Gastrocnemius medialis (tissue), 4 donors: ENCODE results near the gene DNAJC17. TPM values are rescaled to one million over a fixed set of nuclear protein-coding genes. Genes with fewer than 3 reads are reported as not detected.

ENCODE experiments used
- ATAC-seq, 2 donors: fragments of 150-250 bp; one replicate each; pipeline ENCODE4 v1.9.1; 2016
- DNase-seq, 2 donors: peaks; one replicate each; pipeline ENCODE4 v3.0.0-alpha.2; 2019
- H3K27ac ChIP-seq, 4 donors: fragments of 200-600 bp; sonication (generic); 1 replicate in 1 of 4; 2 replicates in 3 of 4; pipeline ENCODE4 v1.5.1; 2016 to 2018; ENCODE audit warnings: mild to moderate bottlenecking in 2 of 4, moderate library complexity in 1 of 4
- H3K27me3 ChIP-seq, 3 donors: fragments of 200-600 bp; sonication (generic) in 2 of 3; 1 replicate in 1 of 3; 2 replicates in 2 of 3; pipeline versions ENCODE4 v1.5.1 to v1.6.0; 2016 to 2019; ENCODE audit warnings: mild to moderate bottlenecking in 1 of 3, moderate library complexity in 1 of 3
- H3K36me3 ChIP-seq, 2 donors: fragments of 200-600 bp; sonication (generic) in 1 of 2; one replicate each; pipeline ENCODE4 v1.5.1; 2017 to 2018
- H3K4me1 ChIP-seq, 2 donors: fragments of 200-600 bp; sonication (generic) in 1 of 2; one replicate each; pipeline ENCODE4 v1.5.1; 2016 to 2017; ENCODE audit warnings: mild to moderate bottlenecking in 2 of 2
- H3K4me3 ChIP-seq, 4 donors: fragments of 200-600 bp; sonication (generic) in 3 of 4; 1 replicate in 1 of 4; 2 replicates in 3 of 4; pipeline ENCODE4 v1.5.1; 2016 to 2019; ENCODE audit warnings: mild to moderate bottlenecking in 2 of 4
- H3K9me3 ChIP-seq, 3 donors: fragments of 200-600 bp; sonication (generic) in 2 of 3; 1 replicate in 1 of 3; 2 replicates in 2 of 3; pipeline ENCODE4 v1.5.1; 2016 to 2019
- POLR2A ChIP-seq, 2 donors: fragments of 450-650 bp; IDR thresholded peaks; one replicate each; pipeline ENCODE4 v1.6.1; 2017; ENCODE audit warnings: antibody characterized with exemption in 2 of 2, mild to moderate bottlenecking in 2 of 2, moderate library complexity in 2 of 2
- in situ Hi-C, 4 donors: fragments of 200-750 bp; cut with MboI; loops; one replicate each; pipeline versions ENCODE4 v1.15.0 to v1.8.0; 2017; ENCODE audit warnings: low sequenced_read_pairs in 4 of 4
- intact Hi-C: fragments of 100-400 bp; cut with DNase I; formaldehyde crosslinking; loops from one replicate; pipeline ENCODE4 v1.15.1; 2023; ENCODE audit warnings: low total_unique reads
- total RNA-seq, 4 donors: library from RNA; depleted of rRNA; stranded (reverse); fragments of >200 nt; gene quantifications; one replicate each; pipeline versions ENCODE4 v1.1.0 to v1.2.3, GENCODE V29; 2016
- TF ChIP-seq, protein P1 (sequence below), 5 experiments: fragments of 450-650 bp in 3 of 5; fragments of 200-600 bp in 2 of 5; sonication (generic) in 2 of 5; IDR thresholded peaks in 4 of 5; conservative IDR thresholded peaks in 1 of 5; 1 replicate in 4 of 5; 2 replicates in 1 of 5; pipeline ENCODE4 v1.5.1; 2016 to 2019; ENCODE audit warnings: antibody characterized with exemption in 5 of 5, mild to moderate bottlenecking in 3 of 5, moderate library complexity in 3 of 5

Gene DNAJC17
- total RNA-seq, 4 donors from 2014 or later: 5.3 to 25.0 (median 11.4) TPM

- Histone ChIP-seq H3K36me3 (peaks cover 0 to 67% of the 10 kb centered on the region in 2 donors), H3K9me3 (no peaks in the 10 kb centered on the region), H3K27ac (no peak overlapping the region), H3K27me3 (no peaks in the 10 kb centered on the region), H3K4me3 (no peak overlapping the region), H3K4me1 (peaks cover 7 to 10% of the 10 kb centered on the region in 2 donors)
- no peak for ATAC-seq
- no peak for DNase-seq
- TF ChIP-seq POLR2A (IDR thresholded peaks at IDR 0.05): no peak
- TF ChIP-seq, protein P1, sequence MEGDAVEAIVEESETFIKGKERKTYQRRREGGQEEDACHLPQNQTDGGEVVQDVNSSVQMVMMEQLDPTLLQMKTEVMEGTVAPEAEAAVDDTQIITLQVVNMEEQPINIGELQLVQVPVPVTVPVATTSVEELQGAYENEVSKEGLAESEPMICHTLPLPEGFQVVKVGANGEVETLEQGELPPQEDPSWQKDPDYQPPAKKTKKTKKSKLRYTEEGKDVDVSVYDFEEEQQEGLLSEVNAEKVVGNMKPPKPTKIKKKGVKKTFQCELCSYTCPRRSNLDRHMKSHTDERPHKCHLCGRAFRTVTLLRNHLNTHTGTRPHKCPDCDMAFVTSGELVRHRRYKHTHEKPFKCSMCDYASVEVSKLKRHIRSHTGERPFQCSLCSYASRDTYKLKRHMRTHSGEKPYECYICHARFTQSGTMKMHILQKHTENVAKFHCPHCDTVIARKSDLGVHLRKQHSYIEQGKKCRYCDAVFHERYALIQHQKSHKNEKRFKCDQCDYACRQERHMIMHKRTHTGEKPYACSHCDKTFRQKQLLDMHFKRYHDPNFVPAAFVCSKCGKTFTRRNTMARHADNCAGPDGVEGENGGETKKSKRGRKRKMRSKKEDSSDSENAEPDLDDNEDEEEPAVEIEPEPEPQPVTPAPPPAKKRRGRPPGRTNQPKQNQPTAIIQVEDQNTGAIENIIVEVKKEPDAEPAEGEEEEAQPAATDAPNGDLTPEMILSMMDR (IDR thresholded peaks at IDR 0.05 in 4 of 5, conservative IDR thresholded peaks at IDR 0.05 in 1 of 5): no peak
- in situ Hi-C loops: no loop called here
- intact Hi-C loops: no loop called here
These were observed 33.4 kb downstream of the DNAJC17 start for GRCh38 chr15:40773902-40774301.

- no peak overlapping the region for H3K27ac ChIP-seq
- no peaks in the 10 kb centered on the region for H3K27me3 ChIP-seq
- no peak for DNase-seq
- intact Hi-C loops (no loop called here), in situ Hi-C loops (no loop called here)
- TF ChIP-seq, protein P1 (IDR thresholded peaks at IDR 0.05 in 4 of 5, conservative IDR thresholded peaks at IDR 0.05 in 1 of 5): no peak
- no peak for TF ChIP-seq POLR2A (IDR thresholded peaks at IDR 0.05)
- H3K4me1 ChIP-seq: peaks cover 7 to 10% of the 10 kb centered on the region in 2 donors
- peaks cover 0 to 63% of the 10 kb centered on the region in 2 donors for H3K36me3 ChIP-seq
- no peak for ATAC-seq
- H3K9me3 ChIP-seq: no peaks in the 10 kb centered on the region
- H3K4me3 ChIP-seq: no peak overlapping the region
These were observed 33.8 kb downstream of the DNAJC17 start for GRCh38 chr15:40773496-40773895.

DNA sequence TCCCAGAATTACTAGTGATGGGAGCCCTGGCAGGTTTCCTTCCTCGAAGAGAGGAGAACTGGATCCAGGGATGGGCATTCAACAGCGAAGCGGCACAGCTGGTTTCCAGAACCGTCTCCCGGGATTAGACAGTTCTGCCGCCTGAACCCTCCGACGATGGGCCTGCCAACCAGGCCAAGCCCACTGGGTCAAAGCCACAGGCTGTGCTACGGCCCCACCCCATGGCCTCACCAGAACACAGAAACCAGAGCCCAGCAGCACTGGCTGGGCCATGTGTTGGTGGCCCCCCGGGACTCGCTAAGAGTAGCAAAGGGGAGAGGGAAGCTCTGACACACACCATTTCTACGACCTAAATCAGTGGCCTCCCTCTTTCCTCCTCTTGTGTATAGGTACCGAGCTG is 35.3 kb downstream of the DNAJC17 start:
- intact Hi-C loops: no loop called here
- H3K9me3 ChIP-seq: no peaks in the 10 kb centered on the region
- DNase-seq: no peak
- no peak for ATAC-seq
- peaks cover 0 to 54% of the 10 kb centered on the region in 2 donors for H3K36me3 ChIP-seq
- in situ Hi-C loops: no loop called here
- H3K4me3 ChIP-seq: no peak overlapping the region
- no peak overlapping the region for H3K27ac ChIP-seq
- peaks cover 7 to 8% of the 10 kb centered on the region in 2 donors for H3K4me1 ChIP-seq
- H3K27me3 ChIP-seq: no peaks in the 10 kb centered on the region
- no peak for TF ChIP-seq POLR2A (IDR thresholded peaks at IDR 0.05)
- TF ChIP-seq, protein P1 (IDR thresholded peaks at IDR 0.05 in 4 of 5, conservative IDR thresholded peaks at IDR 0.05 in 1 of 5): no peak

DNA sequence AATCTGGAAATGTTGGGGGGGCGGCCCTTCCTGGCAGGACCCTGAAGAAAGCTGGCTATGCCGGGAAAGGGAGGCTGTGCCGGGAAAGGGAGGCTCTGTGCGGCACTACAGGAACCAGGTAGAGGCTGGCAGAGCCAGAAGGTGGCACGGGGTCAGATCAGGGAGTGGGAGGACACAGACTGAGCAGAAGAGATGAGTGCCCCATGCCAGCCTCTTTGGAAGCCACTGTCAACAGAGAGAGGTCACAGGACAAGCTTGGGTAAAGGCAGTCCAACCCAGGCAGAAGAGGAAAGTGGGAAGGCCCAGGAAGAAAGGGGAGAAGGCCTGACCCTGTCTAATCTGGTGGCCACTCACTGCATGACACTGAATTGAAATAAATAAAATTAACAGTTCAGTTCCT is 36.0 kb downstream of the DNAJC17 start:
- in situ Hi-C loops (no loop called here), intact Hi-C loops (no loop called here)
- no peak overlapping the region for H3K27ac ChIP-seq
- peaks cover 0 to 52% of the 10 kb centered on the region in 2 donors for H3K36me3 ChIP-seq
- no peak for DNase-seq
- no peak for ATAC-seq
- TF ChIP-seq, protein P1 (IDR thresholded peaks at IDR 0.05 in 4 of 5, conservative IDR thresholded peaks at IDR 0.05 in 1 of 5): no peak
- no peak for TF ChIP-seq POLR2A (IDR thresholded peaks at IDR 0.05)
- peaks cover 0 to under 1% of the 10 kb centered on the region in 2 donors for H3K4me1 ChIP-seq
- H3K4me3 ChIP-seq: no peak overlapping the region
- no peaks in the 10 kb centered on the region for H3K9me3 ChIP-seq
- H3K27me3 ChIP-seq: no peaks in the 10 kb centered on the region

- H3K9me3 ChIP-seq: no peaks in the 10 kb centered on the region
- intact Hi-C loops: no loop called here
- TF ChIP-seq, protein P1 (IDR thresholded peaks at IDR 0.05 in 4 of 5, conservative IDR thresholded peaks at IDR 0.05 in 1 of 5): no peak
- TF ChIP-seq POLR2A (IDR thresholded peaks at IDR 0.05): no peak
- DNase-seq (no peak), ATAC-seq (no peak)
- H3K4me3 ChIP-seq: no peak overlapping the region
- H3K36me3 ChIP-seq: peaks cover 0 to 42% of the 10 kb centered on the region in 2 donors
- peak overlapping the region in 3 of 4 donors; percentile 22 to 47 (median 31) for H3K27ac ChIP-seq
- in situ Hi-C loops: no loop called here
- no peaks in the 10 kb centered on the region for H3K27me3 ChIP-seq
- peaks cover under 1 to 6% of the 10 kb centered on the region in 2 donors for H3K4me1 ChIP-seq
These were observed 37.0 kb downstream of the DNAJC17 start for GRCh38 chr15:40770147-40770721.
